HG03521 (cell line): ENCODE results near the gene ABLIM2.

ENCODE experiments used
- ATAC-seq: cut with Tn5 transposase; IDR thresholded peaks from one replicate; pipeline ENCODE4 v1.9.1; 2021; ENCODE audit warnings: mild to moderate bottlenecking, moderate library complexity; ENCODE audit not compliant: unreplicated experiment

Gene ABLIM2

DNA sequence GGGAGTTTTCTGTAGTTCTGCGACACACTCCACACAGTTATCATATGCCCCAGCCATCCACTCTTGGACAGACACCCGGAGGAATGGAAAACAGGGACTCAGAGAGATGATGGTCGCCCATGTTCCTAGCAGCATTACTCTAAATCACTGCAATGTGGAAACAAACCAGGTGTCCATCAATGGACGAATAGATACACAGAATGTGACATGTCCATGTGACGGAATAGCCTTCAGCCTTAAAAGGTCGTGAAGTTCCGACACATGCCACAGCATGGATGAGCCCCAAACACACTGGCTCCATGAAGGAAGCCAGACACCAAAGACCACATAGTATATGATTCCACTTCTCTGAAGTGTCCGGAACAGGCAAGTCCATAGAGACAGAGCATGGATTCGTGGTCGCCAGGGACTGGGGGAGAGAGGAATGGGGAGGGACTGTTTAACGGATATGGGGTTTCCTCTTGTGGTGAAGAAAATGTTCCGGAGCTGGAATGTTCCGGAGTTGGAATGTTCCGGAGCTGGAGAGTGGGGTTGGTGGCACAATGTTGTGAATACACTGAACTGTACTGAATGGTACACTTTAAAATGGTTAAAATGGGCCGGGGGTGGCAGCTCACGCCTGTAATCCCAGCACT lies 190.2 kb downstream of the ABLIM2 start:
- no peak for ATAC-seq

DNA sequence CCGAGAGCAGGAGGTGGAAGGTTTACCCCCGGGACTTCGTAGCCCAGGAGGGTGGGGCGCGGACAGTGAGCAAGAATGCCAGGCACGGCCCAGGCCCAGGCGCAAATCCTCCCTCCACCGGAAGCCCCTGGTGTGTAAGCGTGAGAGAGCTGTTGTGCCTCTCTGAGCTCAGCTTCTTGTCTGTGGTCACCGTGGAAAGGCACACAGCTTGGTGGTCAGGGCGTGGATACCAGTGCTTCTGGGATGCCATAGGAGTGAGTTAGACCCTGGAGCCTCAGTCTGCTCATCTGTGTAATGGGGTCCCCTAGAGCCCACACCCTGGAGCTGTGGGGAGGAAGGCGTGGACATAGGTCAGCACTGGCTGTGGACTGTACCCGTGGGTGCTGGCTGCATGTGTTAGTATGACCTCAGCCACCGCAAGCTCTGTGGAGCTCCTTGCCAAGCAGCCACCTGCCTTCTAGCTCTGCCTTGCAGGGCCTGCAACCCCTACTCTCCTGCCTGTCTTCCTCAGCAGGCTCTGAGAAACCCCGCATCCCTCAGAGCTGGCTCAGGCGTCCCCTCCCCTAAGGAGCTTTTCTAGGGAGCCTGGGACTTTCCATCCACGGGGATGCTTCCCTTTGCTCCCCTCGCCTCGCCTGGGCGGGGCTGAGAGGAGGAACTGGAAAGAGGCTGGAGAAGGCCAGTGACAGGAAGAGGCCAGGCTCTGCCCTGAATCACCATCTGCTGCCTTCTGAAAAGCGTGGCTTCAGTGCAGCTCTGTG lies 190.9 kb downstream of the ABLIM2 start:
- no peak for ATAC-seq

DNA sequence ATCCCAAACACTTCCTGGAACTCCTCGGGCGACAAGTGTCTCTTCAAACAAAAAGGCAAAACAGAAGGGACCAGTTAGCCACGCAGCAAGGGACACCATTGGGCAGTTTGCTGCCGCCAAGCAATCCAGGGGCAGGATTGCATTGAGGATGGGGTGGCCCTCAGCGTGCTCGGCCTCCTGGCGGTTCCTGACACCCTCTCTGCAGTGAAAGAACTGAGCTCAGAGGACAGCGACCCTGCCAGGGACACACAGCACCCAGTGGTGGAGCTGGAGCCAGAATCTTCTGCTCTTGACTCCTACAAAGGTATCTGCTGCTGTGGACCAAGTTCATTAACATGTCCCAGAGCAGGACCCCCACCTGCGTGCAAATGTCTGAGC lies 191.6 kb downstream of the ABLIM2 start:
- no peak for ATAC-seq

DNA sequence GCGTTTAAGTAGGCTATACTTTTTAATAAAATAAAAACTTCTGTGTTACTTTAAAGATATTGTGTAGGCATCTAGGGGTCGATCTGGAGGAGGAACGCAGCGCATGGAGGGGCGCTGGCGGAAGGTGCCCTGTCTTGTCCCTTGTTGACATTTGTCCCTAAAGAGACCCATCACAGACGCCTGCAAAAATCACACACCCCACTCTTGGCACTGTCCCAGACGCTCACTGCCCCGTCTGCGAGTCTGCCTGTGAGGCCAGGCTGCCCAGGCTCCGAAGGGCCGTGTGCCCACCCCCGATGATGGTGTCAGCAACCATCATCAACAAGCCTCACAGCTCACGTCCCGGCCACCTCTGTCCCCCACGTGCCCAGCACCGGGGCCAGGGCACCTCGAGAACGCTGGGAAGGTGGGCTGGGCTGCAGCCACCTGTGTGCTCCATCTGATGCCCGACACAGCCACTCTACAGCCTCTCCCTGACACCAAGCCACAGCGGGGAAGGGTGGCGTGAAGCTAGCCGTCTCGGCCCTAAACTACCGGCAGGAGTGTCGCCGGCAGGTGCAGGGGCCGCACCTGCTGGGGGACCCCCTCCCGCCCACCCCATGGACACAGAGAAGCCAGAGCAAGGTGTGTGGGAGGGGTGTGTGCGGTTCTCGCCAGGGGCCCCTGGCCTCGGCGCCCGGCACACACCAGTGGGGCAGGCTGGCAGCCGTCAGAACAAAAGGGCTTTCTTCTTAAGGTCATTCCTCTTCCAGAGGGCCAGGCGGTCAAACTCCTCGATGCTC lies 192.1 kb downstream of the ABLIM2 start:
- no peak for ATAC-seq

DNA sequence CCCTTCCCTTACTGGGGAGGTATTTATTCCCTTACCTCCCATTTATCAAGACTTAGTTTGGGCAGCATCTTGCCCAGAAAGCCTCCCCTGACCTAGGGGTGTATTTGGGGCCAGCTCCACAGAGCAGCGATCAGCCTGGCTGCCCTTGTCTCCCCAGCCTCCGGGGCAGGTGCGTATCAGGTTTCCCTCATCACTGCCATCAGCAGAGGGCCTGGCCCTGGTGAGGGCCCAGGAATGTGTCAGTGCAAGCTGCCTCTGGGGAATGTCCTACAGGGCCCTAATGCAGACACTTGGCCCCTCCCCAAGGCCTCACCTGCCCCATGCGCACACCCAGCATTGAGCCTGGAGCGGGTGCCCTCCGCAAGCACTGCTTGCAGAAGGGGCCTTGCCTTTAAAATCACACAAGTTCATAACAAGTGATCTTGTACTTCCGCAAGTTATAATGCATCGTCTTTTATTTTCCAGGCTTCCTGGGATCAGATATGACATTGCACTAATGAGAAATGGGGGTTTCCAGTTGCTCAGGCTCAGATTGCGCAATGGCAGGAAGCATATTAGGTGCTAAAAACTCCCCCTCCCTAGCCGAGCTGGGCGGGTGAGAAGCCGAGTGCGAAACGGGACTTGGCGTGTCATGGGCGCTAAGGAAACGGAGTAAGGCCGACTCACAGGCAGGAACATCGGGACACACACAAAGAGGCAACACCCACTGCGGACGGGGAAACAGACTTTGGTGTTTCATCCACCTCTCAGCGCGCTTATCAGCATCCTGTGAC lies 193.5 kb downstream of the ABLIM2 start:
- ATAC-seq = no peak

DNA sequence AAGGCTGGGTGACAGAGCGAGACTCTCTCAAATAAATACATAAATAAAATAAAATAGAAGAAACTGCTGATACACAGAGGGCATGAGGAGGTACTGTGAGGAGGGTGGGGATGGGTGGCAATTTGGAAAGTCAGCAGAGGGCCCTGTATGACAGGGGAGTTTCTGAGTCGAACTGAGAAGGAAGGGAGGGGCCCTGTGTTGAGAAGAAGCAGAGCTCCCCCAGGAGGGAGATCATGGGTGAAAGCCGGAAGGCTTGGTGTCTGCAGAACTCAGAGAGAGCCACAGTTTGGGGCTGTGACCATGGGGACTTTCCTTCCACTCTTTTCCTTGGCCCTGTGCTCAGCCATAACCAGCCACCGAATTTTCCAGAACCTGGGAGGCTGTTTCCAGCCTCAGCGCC lies 194.2 kb downstream of the ABLIM2 start:
- ATAC-seq = no peak

DNA sequence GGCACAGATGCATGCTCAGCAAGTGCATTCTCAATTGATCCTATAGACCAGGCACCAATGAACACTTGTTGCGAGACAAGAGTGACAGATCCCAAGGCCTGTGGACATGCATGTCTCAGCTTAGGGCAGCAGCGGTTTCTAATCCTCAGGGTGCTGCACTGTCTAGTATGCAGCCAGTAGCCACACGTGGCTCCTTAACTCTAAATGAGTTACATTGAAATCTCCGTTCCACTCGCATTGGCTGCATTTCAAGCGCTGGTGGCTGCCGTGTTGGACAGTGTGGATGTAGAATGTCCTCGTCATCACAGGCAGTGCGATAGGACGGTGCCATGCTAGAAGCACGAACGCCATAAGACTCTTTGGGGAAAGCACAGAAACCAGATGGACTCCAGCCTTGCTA lies 194.9 kb downstream of the ABLIM2 start:
- ATAC-seq = no peak

DNA sequence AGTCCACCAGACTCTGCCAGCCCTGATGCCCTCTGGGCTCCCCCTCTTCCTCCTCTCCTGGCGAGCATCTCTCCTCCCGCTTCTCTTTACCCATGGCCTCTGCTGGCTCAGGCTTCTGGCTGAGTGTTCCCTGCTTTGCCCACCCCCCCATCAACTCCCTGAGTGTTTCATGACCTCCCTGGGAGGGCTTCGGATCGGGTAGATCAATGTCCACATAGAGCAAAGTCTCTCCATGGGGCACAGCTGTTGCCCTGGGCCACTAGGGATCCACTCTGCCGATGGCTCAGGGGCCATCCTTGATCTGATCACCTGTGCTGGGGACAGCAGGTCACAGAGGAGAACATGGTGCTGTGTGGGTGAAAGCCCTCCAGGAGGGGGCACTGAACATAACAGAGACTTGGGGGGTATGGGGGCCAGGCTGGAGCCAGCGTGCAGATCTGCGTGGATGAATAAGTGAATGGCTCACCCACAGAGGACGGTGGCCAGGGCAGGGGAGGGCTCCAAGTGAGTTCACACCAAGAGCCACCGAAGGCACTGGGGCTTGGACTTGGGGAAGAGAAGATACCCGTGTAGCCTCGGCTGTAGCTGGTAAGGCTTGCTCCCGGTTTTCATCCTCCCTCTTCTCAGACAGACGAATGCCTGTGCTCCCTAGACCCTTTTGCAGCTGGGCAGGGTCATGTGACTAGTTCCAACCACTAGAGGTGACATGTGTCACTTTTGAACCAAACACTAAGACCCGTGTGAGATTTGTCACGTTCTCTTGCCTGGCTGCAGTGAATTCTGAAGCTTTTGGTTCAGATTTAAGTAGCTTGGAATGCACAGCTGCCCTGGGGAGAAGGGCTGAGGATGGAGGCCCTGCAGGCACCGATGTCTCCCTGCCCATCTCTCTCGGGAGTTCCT lies 195.8 kb downstream of the ABLIM2 start:
- no peak for ATAC-seq

DNA sequence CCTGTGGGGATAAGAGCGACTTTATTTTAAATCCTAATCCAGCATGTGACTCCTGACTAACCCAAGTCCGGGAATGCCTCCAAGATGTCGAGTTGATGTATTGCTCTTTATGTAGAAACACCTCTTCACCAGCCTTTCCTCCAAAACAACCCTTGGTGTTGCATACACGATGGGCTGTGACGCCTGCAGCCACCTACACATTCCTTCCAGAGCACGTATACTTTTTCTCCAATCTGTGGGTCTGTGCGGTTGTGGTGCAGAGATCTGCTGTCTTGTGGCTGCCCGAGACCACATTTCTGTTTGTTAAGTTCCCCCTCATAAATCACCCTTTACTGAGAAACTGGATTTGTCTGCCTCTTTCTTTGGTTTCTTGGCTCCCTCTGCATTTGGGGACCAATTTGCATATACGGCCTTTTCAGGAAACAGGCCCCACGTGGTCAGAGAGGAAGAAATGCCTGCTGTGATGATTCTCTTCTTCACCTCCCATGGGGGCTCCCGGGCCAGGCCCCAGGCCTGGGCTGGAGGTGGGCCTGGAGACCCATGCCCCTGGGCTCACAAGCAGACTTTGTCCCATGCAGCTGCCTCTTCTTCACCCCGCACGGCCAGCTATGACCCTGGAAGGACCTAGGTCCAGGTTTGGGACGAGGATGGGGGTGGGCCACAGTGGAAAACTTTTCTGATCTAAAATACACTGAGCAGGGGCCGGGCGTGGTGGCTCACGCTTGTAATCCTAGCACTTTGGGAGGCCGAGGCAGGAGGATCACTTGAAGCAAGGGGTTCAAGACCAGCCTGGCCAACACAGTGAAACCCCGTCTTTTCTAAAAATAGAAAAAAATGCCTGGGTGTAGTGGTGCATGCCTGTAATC lies 197.6 kb downstream of the ABLIM2 start:
- ATAC-seq = peak; percentile 55

DNA sequence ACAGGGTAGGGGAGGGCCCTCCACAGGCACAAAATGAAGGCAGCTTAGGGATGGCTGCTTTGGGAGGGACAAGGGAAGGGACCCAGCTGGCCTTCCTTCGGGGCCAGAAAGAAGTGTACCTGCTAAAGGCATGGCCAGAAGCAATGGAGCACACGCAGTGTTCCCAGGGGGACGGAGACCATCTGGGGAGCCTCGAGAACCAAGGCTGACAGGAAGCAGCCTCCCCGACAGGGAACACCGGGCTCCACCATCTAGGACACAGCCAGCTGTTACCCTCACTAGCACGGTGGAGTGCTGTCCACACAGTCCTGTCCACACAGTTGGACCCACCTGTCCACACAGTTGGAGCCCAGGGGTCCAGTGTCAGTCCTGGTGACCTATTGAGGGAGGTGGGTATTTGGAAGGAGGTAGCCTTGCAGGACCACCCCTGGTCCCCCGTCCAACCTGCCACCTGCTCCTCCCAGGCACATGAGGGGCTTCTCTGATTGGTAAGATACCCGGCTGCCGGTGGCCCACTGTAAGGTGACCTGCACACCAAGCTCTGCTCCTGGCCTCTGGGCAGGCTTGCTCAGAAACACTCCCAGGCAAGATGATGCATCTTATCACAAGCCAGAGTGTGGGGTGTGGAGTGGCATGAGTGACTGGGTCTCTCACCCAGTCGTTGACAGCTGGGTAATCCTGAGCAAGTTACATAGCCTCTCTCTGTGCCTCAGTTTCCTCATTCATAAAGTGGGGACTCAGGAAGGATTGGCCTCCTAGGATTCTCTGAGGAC lies 198.4 kb downstream of the ABLIM2 start:
- ATAC-seq = no peak

DNA sequence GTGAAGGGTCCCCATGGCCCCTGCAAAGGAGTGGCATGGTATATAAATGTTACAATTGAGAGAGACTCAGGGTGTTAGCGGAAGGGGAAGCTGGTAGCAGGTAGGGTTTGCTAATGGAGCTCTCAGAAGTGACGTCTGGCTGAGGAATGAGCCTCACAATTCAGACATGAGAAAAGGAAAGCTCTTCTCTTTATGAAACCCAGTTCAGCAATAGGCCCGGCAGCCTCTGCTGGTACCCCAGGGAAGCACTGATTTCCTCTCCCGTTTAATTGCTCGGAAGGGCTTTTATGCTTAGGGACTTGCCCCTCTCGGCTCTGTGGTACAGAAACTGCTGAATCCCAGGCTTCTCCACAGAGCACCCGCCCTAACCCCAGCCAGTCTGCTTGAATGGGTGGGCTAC lies 199.5 kb downstream of the ABLIM2 start:
- no peak for ATAC-seq

DNA sequence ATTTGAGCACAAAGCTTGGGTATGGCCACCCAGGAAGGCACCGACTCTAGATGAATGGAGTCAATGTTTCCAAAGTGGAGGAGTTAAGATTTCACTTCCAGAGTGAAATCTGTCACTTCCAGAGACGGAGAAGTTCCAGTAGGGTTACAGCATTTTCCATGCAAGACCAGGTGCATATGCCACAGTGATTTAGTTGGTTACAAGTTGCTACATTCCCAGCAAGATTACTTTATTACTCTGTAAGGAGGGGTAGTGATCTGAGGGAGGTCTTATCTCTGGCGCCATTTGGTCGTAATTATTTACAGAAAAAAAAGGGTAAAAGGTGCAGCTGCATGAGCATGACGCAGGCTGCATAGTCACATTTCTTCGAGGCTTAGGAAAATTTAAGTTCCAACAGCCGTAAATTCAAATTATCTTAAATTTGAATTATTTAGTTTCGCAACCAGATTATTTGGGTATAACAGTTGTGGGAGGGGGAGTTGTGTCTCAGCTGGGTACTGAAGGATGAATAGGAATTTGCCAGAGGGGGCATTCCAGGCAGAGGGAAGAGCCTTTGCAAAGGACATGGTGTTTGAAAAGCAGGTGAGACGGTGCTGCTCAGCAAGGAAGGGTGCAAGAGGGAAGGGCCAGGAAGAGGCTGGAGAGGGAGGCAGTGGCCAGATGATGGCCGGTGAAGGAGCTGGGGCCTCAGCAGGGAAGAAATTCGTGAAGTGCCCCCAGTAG lies 201.5 kb downstream of the ABLIM2 start:
- no peak for ATAC-seq

DNA sequence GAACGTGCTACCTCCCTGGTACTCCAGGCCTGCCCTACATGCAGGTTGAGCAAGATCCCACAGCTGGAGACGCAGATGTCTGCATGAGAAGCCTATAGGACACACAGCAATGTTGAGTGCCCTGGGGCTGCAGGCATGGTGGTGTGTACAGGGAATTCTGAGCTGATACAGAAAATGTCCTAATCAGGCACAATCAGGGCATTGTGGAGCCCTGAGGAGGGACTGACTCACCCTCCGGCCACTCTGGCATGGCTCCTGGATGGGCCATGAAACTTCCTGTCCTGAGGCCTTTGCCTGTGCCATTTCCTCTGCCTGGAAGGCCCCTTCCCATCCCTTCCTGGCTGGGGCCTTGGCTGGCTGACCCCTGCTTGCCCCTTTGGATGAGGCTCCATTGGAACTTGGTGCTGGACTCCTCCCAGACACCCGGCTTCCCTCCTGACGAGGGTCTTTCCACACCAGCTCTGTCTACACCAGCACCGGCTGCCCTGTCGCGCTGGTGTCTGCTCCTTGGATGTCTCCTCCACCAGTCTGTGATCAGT lies 202.3 kb downstream of the ABLIM2 start:
- ATAC-seq = no peak

DNA sequence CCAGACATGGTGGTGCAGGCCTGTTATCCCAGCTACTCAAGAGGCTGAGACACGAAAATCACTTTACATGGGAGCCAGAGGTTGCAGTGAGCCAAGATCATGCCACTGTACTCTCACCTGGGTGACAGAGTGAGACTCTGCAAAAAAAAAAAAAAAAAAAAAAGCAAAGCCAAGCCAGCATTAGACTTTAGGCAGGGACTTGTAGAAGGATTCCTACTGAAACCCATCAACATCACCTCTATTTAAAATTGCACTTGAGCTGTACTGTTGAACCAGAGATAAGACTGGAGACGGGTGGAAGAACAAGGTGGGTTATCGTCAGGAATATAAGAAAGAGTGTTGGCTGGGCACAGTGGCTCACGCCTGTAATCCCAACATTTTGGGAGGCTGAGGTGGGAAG lies 203.2 kb downstream of the ABLIM2 start:
- no peak for ATAC-seq

DNA sequence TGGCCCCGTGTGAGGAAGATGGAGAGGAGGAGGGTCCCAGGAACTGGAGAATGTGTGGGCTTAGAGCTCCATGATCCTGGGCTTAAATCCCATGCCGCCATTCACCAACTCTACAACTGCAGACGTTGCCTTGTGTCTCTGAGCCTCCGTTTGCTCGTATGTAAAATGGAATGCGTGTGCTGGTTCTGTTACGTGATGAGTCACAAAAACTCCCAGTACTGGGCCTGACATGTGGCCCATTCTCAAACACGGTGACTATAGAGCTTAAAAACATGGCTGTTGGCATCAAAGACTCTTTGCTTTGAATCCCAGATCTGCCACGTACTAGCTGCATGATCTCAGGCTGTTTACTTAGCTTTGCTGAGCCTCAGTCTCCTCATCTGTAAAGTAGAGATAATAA lies 206.0 kb downstream of the ABLIM2 start:
- no peak for ATAC-seq

DNA sequence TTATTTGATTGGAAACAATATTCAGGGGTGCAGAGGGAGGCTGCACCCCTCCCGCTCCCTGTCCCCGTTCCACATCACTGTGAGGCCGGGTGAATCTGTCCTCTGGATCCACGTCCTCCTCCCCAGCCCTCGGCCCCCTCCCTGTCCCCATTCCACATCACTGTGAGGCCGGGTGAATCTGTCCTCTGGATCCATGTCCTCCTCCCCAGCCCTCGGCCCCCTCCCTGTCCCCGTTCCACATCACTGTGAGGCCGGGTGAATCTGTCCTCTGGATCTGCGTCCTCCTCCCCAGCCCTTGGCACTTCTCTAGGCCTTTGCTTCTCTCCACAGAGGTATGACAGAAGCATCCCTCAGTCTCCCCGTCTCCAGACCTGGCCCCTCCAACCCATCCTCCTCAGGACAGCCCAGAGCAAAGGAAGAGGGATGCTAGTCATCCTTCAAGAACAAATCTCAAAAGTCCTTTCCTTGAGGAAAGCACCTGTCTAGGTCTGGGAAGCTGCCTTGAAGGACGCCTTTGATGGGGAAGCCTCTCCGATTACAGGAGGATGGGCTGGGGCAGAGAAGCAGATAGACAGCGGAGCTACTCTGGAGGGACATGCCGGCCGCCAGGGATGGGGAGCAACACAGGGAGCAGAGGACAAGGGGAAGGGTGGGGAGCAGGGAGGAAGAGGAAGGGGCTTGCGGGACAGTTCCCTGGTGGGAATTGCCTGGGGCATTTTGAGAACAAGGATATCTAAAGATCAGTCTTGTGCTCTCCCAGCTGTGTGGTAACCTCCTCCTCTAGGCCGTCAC lies 208.1 kb downstream of the ABLIM2 start:
- no peak for ATAC-seq

DNA sequence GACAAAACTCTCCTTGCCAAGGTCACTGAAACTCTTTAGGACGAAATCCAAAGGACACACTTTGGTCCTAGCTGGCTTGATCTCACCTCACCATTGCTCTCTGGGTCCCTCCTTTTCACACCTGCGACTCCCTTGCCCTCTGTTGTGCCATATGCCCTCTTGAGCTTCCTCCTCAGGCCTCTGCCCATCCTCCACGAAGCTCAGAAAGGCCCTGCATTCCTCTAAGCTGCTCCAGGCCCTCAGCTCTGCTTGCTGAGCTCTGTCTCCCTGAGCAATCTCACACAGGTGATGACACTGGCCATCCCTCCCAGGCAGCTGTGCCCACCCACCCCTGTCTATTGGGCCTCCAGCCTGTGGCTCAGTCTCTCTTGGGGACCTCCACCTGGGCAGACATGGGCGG lies 208.9 kb downstream of the ABLIM2 start:
- no peak for ATAC-seq
